Erythroblast (primary cell): Measurements from ENCODE around the gene GMFB.

ENCODE experiments used
- GATA1 ChIP-seq: IDR thresholded peaks from 2 replicates; pipeline ENCODE4 v1.6.1; 2011; ENCODE audit warnings: low read depth, mild to moderate bottlenecking, control low read depth, low read length, moderate library complexity
- POLR2A ChIP-seq: IDR thresholded peaks from 2 replicates; pipeline ENCODE4 v1.6.1; 2011; ENCODE audit warnings: mild to moderate bottlenecking, low read length

DNA sequence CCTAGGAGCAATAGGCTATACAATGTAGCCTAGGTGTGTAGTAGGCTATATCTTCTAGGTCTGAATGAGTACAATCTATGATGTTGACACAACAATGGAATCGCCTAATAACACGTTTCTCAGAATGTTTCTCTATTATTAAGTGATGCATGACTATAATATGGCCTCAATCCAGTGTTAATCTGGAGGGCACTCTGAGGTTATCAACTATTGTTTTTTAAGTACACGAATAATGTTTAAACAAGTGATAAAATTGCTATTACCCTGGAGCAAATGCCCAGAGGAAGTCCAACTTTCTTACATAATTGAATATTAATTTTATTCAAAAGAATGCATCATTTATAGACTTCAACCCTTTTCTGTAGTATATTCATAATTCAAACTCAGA is 31.2 kb downstream of the GMFB start:
- no peak for TF ChIP-seq POLR2A
- TF ChIP-seq GATA1: no peak
